H1 (cell line): ENCODE data around the gene PRRT4. TPM values are rescaled to one million over a fixed set of nuclear protein-coding genes. Genes with fewer than 3 reads are reported as not detected.

ENCODE experiments used
- RBBP5 ChIP-seq: IDR thresholded peaks from 2 replicates; pipeline ENCODE4 v1.7.1; 2012; ENCODE audit warnings: low read depth, mild to moderate bottlenecking, inconsistent platforms, low read length, moderate library complexity, borderline replicate concordance
- RNF2 ChIP-seq: fragments of 200-900, 300-1000 bp; sonication (generic); IDR thresholded peaks from 2 replicates; pipeline ENCODE4 v1.7.1; 2016; ENCODE audit warnings: borderline replicate concordance, low read depth, mild to moderate bottlenecking, antibody characterized with exemption, low read length; ENCODE audit not compliant: poor library complexity, severe bottlenecking; ENCODE audit errors: missing control alignments
- polyA plus RNA-seq, 7 experiments: library from polyadenylated mRNA; depleted of rRNA in 3 of 7; stranded (reverse) in 5 of 7; unstranded in 2 of 7; fragments of >200 nt in 5 of 7; fragments of 200-250 nt in 2 of 7; gene quantifications; 1 replicate in 5 of 7; 2 replicates in 1 of 7; 4 replicates in 1 of 7; pipeline versions ENCODE4 v1.2.1 to v1.2.3, GENCODE V29; 2011 to 2013; ENCODE audit warnings: missing spikeins in 2 of 7, mixed read lengths in 2 of 7
- total RNA-seq: library from RNA; stranded (reverse); fragmentation: NEBNext Ultra II Directional; extraction: Animal tissue kit (Norgen Biotek cat#: 25700); gene quantifications from 2 replicates; pipeline ENCODE4 v1.2.1, GENCODE V29; 2021
- TF ChIP-seq, protein P1 (sequence below): fragments of 300-600 bp; sonication (generic); IDR thresholded peaks from 2 replicates; pipeline ENCODE4 v1.7.1; 2012; ENCODE audit warnings: low read length, moderate library complexity, mild to moderate bottlenecking, inconsistent platforms; ENCODE audit not compliant: insufficient replicate concordance
- TF ChIP-seq, protein P2 (sequence below), 3 experiments: IDR thresholded peaks; 1 replicate in 2 of 3; 2 replicates in 1 of 3; pipeline versions ENCODE4 v1.5.1 to v1.6.1; 2011; ENCODE audit warnings: low read length in 3 of 3, mild to moderate bottlenecking in 3 of 3, inconsistent platforms in 2 of 3, low read depth in 1 of 3, moderate library complexity in 1 of 3; ENCODE audit not compliant: insufficient read depth in 1 of 3; ENCODE audit errors: control extremely low read depth in 1 of 3

PRRT4 gene
- total and polyA plus RNA-seq, 2 of the 8 experiments (the other 6 are each of a cell fraction or from before 2014, with no cell fraction given): 0.34 to 1.0 TPM

DNA sequence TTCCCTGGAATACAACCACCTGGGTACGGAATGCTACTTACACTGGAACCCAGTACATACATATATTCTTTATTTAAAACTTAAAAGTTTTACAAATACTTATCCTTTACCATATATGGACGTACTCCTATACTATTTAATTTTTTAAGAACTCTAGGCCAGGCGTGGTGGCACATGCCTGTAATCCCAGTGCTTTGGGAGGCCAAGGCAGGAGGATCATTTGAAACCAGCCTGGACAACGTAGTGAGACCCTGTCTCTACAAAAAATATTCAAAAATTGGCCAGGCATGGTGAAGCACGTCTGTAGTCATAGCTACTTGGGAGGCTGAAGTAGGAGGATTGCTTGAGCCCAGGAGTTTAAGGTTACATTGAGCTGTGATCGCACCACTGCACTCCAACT, 19.8 kb downstream of the PRRT4 start (continued):
- TF ChIP-seq, protein P1, sequence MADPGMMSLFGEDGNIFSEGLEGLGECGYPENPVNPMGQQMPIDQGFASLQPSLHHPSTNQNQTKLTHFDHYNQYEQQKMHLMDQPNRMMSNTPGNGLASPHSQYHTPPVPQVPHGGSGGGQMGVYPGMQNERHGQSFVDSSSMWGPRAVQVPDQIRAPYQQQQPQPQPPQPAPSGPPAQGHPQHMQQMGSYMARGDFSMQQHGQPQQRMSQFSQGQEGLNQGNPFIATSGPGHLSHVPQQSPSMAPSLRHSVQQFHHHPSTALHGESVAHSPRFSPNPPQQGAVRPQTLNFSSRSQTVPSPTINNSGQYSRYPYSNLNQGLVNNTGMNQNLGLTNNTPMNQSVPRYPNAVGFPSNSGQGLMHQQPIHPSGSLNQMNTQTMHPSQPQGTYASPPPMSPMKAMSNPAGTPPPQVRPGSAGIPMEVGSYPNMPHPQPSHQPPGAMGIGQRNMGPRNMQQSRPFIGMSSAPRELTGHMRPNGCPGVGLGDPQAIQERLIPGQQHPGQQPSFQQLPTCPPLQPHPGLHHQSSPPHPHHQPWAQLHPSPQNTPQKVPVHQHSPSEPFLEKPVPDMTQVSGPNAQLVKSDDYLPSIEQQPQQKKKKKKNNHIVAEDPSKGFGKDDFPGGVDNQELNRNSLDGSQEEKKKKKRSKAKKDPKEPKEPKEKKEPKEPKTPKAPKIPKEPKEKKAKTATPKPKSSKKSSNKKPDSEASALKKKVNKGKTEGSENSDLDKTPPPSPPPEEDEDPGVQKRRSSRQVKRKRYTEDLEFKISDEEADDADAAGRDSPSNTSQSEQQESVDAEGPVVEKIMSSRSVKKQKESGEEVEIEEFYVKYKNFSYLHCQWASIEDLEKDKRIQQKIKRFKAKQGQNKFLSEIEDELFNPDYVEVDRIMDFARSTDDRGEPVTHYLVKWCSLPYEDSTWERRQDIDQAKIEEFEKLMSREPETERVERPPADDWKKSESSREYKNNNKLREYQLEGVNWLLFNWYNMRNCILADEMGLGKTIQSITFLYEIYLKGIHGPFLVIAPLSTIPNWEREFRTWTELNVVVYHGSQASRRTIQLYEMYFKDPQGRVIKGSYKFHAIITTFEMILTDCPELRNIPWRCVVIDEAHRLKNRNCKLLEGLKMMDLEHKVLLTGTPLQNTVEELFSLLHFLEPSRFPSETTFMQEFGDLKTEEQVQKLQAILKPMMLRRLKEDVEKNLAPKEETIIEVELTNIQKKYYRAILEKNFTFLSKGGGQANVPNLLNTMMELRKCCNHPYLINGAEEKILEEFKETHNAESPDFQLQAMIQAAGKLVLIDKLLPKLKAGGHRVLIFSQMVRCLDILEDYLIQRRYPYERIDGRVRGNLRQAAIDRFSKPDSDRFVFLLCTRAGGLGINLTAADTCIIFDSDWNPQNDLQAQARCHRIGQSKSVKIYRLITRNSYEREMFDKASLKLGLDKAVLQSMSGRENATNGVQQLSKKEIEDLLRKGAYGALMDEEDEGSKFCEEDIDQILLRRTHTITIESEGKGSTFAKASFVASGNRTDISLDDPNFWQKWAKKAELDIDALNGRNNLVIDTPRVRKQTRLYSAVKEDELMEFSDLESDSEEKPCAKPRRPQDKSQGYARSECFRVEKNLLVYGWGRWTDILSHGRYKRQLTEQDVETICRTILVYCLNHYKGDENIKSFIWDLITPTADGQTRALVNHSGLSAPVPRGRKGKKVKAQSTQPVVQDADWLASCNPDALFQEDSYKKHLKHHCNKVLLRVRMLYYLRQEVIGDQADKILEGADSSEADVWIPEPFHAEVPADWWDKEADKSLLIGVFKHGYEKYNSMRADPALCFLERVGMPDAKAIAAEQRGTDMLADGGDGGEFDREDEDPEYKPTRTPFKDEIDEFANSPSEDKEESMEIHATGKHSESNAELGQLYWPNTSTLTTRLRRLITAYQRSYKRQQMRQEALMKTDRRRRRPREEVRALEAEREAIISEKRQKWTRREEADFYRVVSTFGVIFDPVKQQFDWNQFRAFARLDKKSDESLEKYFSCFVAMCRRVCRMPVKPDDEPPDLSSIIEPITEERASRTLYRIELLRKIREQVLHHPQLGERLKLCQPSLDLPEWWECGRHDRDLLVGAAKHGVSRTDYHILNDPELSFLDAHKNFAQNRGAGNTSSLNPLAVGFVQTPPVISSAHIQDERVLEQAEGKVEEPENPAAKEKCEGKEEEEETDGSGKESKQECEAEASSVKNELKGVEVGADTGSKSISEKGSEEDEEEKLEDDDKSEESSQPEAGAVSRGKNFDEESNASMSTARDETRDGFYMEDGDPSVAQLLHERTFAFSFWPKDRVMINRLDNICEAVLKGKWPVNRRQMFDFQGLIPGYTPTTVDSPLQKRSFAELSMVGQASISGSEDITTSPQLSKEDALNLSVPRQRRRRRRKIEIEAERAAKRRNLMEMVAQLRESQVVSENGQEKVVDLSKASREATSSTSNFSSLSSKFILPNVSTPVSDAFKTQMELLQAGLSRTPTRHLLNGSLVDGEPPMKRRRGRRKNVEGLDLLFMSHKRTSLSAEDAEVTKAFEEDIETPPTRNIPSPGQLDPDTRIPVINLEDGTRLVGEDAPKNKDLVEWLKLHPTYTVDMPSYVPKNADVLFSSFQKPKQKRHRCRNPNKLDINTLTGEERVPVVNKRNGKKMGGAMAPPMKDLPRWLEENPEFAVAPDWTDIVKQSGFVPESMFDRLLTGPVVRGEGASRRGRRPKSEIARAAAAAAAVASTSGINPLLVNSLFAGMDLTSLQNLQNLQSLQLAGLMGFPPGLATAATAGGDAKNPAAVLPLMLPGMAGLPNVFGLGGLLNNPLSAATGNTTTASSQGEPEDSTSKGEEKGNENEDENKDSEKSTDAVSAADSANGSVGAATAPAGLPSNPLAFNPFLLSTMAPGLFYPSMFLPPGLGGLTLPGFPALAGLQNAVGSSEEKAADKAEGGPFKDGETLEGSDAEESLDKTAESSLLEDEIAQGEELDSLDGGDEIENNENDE: no peak
- TF ChIP-seq, protein P2, sequence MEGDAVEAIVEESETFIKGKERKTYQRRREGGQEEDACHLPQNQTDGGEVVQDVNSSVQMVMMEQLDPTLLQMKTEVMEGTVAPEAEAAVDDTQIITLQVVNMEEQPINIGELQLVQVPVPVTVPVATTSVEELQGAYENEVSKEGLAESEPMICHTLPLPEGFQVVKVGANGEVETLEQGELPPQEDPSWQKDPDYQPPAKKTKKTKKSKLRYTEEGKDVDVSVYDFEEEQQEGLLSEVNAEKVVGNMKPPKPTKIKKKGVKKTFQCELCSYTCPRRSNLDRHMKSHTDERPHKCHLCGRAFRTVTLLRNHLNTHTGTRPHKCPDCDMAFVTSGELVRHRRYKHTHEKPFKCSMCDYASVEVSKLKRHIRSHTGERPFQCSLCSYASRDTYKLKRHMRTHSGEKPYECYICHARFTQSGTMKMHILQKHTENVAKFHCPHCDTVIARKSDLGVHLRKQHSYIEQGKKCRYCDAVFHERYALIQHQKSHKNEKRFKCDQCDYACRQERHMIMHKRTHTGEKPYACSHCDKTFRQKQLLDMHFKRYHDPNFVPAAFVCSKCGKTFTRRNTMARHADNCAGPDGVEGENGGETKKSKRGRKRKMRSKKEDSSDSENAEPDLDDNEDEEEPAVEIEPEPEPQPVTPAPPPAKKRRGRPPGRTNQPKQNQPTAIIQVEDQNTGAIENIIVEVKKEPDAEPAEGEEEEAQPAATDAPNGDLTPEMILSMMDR (IDR thresholded peaks at IDR 0.05; ENCODE audit: control extremely low read depth in 1 of 3, insufficient read depth in 1 of 3, low read depth in 1 of 3, low read length in 3 of 3): no peak
- TF ChIP-seq RBBP5 (no peak), RNF2 (no peak)
- TF ChIP-seq, all 59 proteins: peak for 0
